DMS 273 (cell line): ENCODE measurements around the gene FMO4.
"Not testable (repeated sequence)": the region's sequence is repeated elsewhere in the genome, so short reads cannot be mapped to it uniquely, and the experiment has no call there.

ENCODE experiments used
- DNase-seq: peaks from one replicate; lab custom pipeline; 2025; ENCODE audit not compliant: unreplicated experiment; lab: John Stamatoyannopoulos, UW

FMO4 gene

DNA sequence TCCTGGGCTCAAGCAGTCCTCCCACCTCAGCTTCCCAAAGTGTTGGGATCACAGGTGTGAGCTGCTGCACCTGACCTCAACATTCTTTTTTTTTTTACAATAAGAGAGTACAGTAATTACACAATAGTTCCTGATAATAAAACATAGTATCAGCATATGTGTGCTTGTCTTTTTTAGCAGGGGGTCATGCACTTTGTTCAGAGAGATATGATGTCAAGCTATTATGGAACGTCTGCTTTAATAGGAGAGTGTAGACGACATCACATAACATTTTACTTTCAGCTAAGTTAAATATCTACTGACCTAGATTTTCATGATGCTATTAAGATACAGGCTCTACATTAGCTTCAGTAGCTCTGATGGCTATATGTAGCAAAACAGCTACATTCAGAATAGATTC, 70.5 kb downstream of the FMO4 start:
- DNase-seq: no peak

GRCh38 chr1:171389171-171389570, 75.2 kb downstream of the FMO4 start:
- no peak for DNase-seq

DNA sequence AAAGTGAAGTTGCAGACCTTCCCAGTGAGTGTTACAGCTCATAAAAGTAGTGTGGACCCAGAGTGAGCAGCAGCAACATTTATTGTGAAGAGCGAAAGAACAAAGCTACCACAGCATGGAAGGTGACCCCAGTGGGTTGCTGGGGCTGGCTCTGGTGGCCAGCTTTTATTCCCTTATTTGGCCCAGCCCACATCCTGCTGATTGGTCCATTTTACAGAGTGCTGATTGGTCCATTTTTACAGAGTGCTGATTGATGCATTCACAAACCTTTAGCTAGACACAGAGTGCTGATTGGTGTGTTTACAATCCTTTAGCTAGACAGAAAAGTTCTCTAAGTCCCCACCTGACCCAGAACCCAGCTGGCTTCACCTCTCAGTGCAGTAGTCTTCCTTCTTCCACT, 76.8 kb downstream of the FMO4 start:
- DNase-seq: not testable (repeated sequence)
